ENCODE data around the gene INTS2. TPM values are rescaled to one million over a fixed set of nuclear protein-coding genes. Genes with fewer than 3 reads are reported as not detected.
"Not testable (repeated sequence)": the region's sequence is repeated elsewhere in the genome, so short reads cannot be mapped to it uniquely, and the experiment has no call there.

INTS2 gene
- total RNA-seq, 2 donors from 2014 or later, result 31.4 to 37.2 TPM

- no peak for DNase-seq (ENCODE audit: low spot score in 2 of 2)
- H3K36me3 Mint-ChIP-seq, result no peaks in the 10 kb centered on the region
- no peak overlapping the region for H3K27ac Mint-ChIP-seq
- H3K9me3 Mint-ChIP-seq, result no peaks in the 10 kb centered on the region
- no peak for ATAC-seq
Measured at GRCh38 chr17:61872099-61872498, 55.7 kb downstream of the INTS2 start.

- Mint-ChIP-seq H3K27ac (no peak overlapping the region), H3K36me3 (no peaks in the 10 kb centered on the region), H3K9me3 (no peaks in the 10 kb centered on the region)
- DNase-seq (ENCODE audit: low spot score in 2 of 2) (no peak), ATAC-seq (no peak)
Measured at GRCh38 chr17:61869138-61869537, 58.6 kb downstream of the INTS2 start.

GRCh38 chr17:61868074-61868473, 59.7 kb downstream of the INTS2 start:
- Mint-ChIP-seq H3K27ac (no peak overlapping the region), H3K36me3 (peaks cover 0 to under 1% of the 10 kb centered on the region in 2 donors), H3K9me3 (no peaks in the 10 kb centered on the region)
- ATAC-seq (no peak), DNase-seq (ENCODE audit: low spot score in 2 of 2) (no peak)

- peaks cover 8 to 11% of the 10 kb centered on the region in 2 donors for H3K36me3 Mint-ChIP-seq
- no peak for ATAC-seq
Measured at GRCh38 chr17:61867033-61867432, 60.7 kb downstream of the INTS2 start.

GRCh38 chr17:61863801-61864126, 64.0 kb downstream of the INTS2 start:
- Mint-ChIP-seq H3K27ac (peak overlapping the region; percentile 90 to 96), H3K36me3 (peaks cover 13 to 18% of the 10 kb centered on the region in 2 donors), H3K9me3 (no peaks in the 10 kb centered on the region)
- ATAC-seq, result no peak
- no peak for DNase-seq (ENCODE audit: low spot score in 2 of 2)

More at GRCh38 chr17:61867033-61867432, 60.7 kb downstream of the INTS2 start:
- no peak for DNase-seq (ENCODE audit: low spot score in 2 of 2)
- peak overlapping the region in 1 of 2 donors; percentile 15 for H3K27ac Mint-ChIP-seq
- no peaks in the 10 kb centered on the region for H3K9me3 Mint-ChIP-seq

GRCh38 chr17:61862975-61863800, 64.6 kb downstream of the INTS2 start, which contains the start of gene BRIP1:
BRIP1 (minus strand) TSS chr17:61863528; CDS start chr17:61861539, 1,989 bp downstream.
- ATAC-seq (peak; percentile 97), DNase-seq (ENCODE audit: low spot score in 2 of 2) (peak; percentile 83 to 89)
- H3K9me3 Mint-ChIP-seq, result no peaks in the 10 kb centered on the region
- peak within 1 kb of the TSS; percentile 90 to 96 for H3K27ac Mint-ChIP-seq
- peaks cover 13 to 18% of the 10 kb centered on the region in 2 donors for H3K36me3 Mint-ChIP-seq

- no peak for ATAC-seq
- no peaks in the 10 kb centered on the region for H3K9me3 Mint-ChIP-seq
- H3K27ac Mint-ChIP-seq, result peak overlapping the region; percentile 72 to 90
- no peak for DNase-seq (ENCODE audit: low spot score in 2 of 2)
- H3K36me3 Mint-ChIP-seq, result peaks cover 13 to 18% of the 10 kb centered on the region in 2 donors
Measured at GRCh38 chr17:61862105-61862574, 65.6 kb downstream of the INTS2 start.

GRCh38 chr17:61860397-61860796, 67.4 kb downstream of the INTS2 start:
- H3K9me3 Mint-ChIP-seq; DNase-seq (ENCODE audit: low spot score in 2 of 2); ATAC-seq; H3K27ac Mint-ChIP-seq: not testable (repeated sequence)
- H3K36me3 Mint-ChIP-seq, result peaks cover 17 to 25% of the 10 kb centered on the region in 2 donors

GRCh38 chr17:61856035-61856434, 71.7 kb downstream of the INTS2 start:
- H3K9me3 Mint-ChIP-seq, result no peaks in the 10 kb centered on the region
- no peak for DNase-seq (ENCODE audit: low spot score in 2 of 2)
- no peak for ATAC-seq
- peaks cover 10 to 11% of the 10 kb centered on the region in 2 donors for H3K36me3 Mint-ChIP-seq
- H3K27ac Mint-ChIP-seq, result no peak overlapping the region

GRCh38 chr17:61852857-61853256, 74.9 kb downstream of the INTS2 start:
- no peaks in the 10 kb centered on the region for H3K9me3 Mint-ChIP-seq
- no peak overlapping the region for H3K27ac Mint-ChIP-seq
- no peak for ATAC-seq
- H3K36me3 Mint-ChIP-seq, result peaks cover 10 to 11% of the 10 kb centered on the region in 2 donors
- DNase-seq (ENCODE audit: low spot score in 2 of 2), result no peak

GRCh38 chr17:61849674-61850073, 78.1 kb downstream of the INTS2 start:
- no peak for DNase-seq (ENCODE audit: low spot score in 2 of 2)
- ATAC-seq, result no peak
- Mint-ChIP-seq H3K27ac (no peak overlapping the region), H3K9me3 (no peaks in the 10 kb centered on the region), H3K36me3 (peaks cover 9 to 26% of the 10 kb centered on the region in 2 donors)

- Mint-ChIP-seq H3K9me3 (no peaks in the 10 kb centered on the region), H3K27ac (no peak overlapping the region), H3K36me3 (peaks cover 10 to 28% of the 10 kb centered on the region in 2 donors)
- no peak for ATAC-seq
- no peak for DNase-seq (ENCODE audit: low spot score in 2 of 2)
Measured at GRCh38 chr17:61848896-61849295, 78.9 kb downstream of the INTS2 start.

- ATAC-seq, result no peak
- DNase-seq (ENCODE audit: low spot score in 2 of 2), result no peak
- peaks cover 10 to 28% of the 10 kb centered on the region in 2 donors for H3K36me3 Mint-ChIP-seq
- H3K9me3 Mint-ChIP-seq, result no peaks in the 10 kb centered on the region
- H3K27ac Mint-ChIP-seq, result no peak overlapping the region
Measured at GRCh38 chr17:61848247-61848646, 79.5 kb downstream of the INTS2 start.

GRCh38 chr17:61847659-61848058, 80.1 kb downstream of the INTS2 start:
- ATAC-seq, result no peak
- H3K27ac Mint-ChIP-seq, result no peak overlapping the region
- no peaks in the 10 kb centered on the region for H3K9me3 Mint-ChIP-seq
- peaks cover 5 to 23% of the 10 kb centered on the region in 2 donors for H3K36me3 Mint-ChIP-seq
- DNase-seq (ENCODE audit: low spot score in 2 of 2), result no peak

- ATAC-seq (no peak), DNase-seq (ENCODE audit: low spot score in 2 of 2) (no peak)
- no peaks in the 10 kb centered on the region for H3K9me3 Mint-ChIP-seq
- H3K27ac Mint-ChIP-seq, result no peak overlapping the region
- H3K36me3 Mint-ChIP-seq, result peaks cover 5 to 23% of the 10 kb centered on the region in 2 donors
Measured at GRCh38 chr17:61846761-61847375, 80.9 kb downstream of the INTS2 start.

- DNase-seq (ENCODE audit: low spot score in 2 of 2) (no peak), ATAC-seq (no peak)
- Mint-ChIP-seq H3K27ac (no peak overlapping the region), H3K9me3 (no peaks in the 10 kb centered on the region), H3K36me3 (peaks cover 5 to 23% of the 10 kb centered on the region in 2 donors)
Measured at GRCh38 chr17:61846088-61846487, 81.7 kb downstream of the INTS2 start.

GRCh38 chr17:61843435-61843834, 84.3 kb downstream of the INTS2 start:
- ATAC-seq, result no peak
- H3K36me3 Mint-ChIP-seq, result peaks cover 5 to 23% of the 10 kb centered on the region in 2 donors

More at GRCh38 chr17:61843435-61843834, 84.3 kb downstream of the INTS2 start:
- DNase-seq (ENCODE audit: low spot score in 2 of 2), result no peak
- Mint-ChIP-seq H3K9me3 (no peaks in the 10 kb centered on the region), H3K27ac (no peak overlapping the region)

Data from activated naive CD4-positive, alpha-beta T cell treated with anti-CD3 and anti-CD28 coated beads, Interleukin-2, amount 50 U/mL, for 72 hours (primary cell).